ENCODE results near the gene LRRC51.

Gene LRRC51

DNA sequence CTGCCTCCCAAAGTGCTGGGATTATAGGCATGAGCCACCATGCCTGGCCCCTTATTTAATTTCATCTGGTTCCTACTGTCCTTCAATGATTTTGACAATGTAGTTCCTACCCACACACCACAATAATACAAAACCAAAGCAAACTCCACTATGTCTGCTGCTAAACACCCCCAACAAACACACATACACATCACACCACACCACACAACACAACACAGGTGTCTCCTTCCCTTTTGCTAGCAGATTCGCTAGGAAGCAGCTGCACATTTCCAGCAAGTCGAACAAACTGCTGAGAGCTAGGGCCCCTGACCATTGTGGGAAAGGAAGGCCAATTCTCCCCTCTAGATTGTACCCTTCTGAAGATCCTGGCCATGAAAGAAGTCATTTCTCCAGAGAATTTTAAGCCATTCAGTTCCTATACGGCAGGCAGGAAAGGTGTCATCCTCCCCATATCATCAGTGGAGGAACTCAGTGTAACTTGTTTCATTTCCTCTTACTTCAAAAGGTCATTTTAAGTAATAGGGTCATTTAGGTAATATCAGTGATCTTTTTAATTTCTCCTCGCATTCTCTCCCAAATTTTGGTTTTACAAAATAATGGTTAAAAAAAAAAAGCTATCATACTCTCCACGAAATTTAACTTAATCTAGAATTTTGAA lies 18.8 kb upstream of the LRRC51 start:
- WGBS (ENCODE audit: extremely low coverage, insufficient coverage, insufficient read length) = no CpG with 5 or more reads among the region's 5 CpGs

DNA sequence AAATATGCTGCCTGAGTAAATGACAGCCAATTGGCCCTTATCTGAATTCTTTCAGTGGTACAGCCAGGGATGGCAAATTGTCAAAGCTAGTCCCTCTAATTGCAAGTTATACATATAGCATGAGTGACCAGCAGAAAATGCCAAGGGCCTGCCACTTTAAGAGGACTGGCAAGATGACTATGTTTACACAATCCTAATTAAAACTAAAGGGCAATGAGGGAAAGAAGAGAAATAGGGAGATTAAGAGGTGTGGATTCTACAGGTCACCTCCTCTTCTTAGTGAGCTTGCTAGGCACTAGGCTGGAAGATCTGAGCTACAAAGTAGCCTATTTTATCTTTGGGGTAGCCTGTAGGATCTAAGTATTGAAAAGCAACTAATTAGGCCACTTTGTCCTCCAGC lies 13.8 kb upstream of the LRRC51 start:
- Histone ChIP-seq H3K14ac (ENCODE audit: low read length) (no peak overlapping the region), H3K79me2 (ENCODE audit: control insufficient read depth, insufficient read depth, low read length, poor library complexity) (peaks cover 3% of the 10 kb centered on the region), H4K8ac (ENCODE audit: low read depth, low read length) (no peak overlapping the region), H3K18ac (ENCODE audit: low read length) (no peak overlapping the region), H3K4me2 (ENCODE audit: low read length) (no peak overlapping the region), H2AFZ (ENCODE audit: insufficient read depth, low read length, poor library complexity) (no peak overlapping the region), H2BK5ac (ENCODE audit: low read depth, low read length, poor library complexity) (no peak overlapping the region), H3K9ac (ENCODE audit: low read length) (no peak overlapping the region), H4K91ac (ENCODE audit: low read depth, low read length) (no peak overlapping the region), H4K12ac (ENCODE audit: low read depth, low read length) (no peak overlapping the region), H3K36me3 (ENCODE audit: control insufficient read depth in 1 of 2, insufficient read depth in 2 of 2, low read length in 2 of 2) (peaks cover 6 to 8% of the 10 kb centered on the region in 2 experiments), H2BK12ac (ENCODE audit: low read length) (no peak overlapping the region), H3K23ac (ENCODE audit: low read length) (no peak overlapping the region), H3K4me3 (ENCODE audit: low read depth, low read length) (no peak overlapping the region), H2AK5ac (ENCODE audit: low read length) (no peak overlapping the region), H3K27ac (ENCODE audit: low read depth, low read length) (no peak overlapping the region), H3K79me1 (ENCODE audit: low read length) (peaks cover 5% of the 10 kb centered on the region), H3K4me1 (ENCODE audit: control insufficient read depth in 1 of 2, insufficient read depth in 2 of 2, low read length in 2 of 2) (peaks cover 3 to 12% of the 10 kb centered on the region in 2 experiments), H2BK120ac (ENCODE audit: insufficient read depth, low read length, poor library complexity) (no peak overlapping the region), H3K27me3 (ENCODE audit: insufficient read depth, low read length) (no peaks in the 10 kb centered on the region), H3K9me3 (ENCODE audit: insufficient read depth, low read depth, low read length) (no peaks in the 10 kb centered on the region), H3K4ac (ENCODE audit: low read depth, low read length) (no peak overlapping the region)
- DNase-seq = no peak

More for the DNA sequence above, 18.8 kb upstream of the LRRC51 start:
- H3K18ac ChIP-seq (ENCODE audit: low read length) = no peak overlapping the region
- no peak overlapping the region for H3K27ac ChIP-seq (ENCODE audit: low read depth, low read length)
- no peak overlapping the region for H3K9ac ChIP-seq (ENCODE audit: low read length)
- no peak overlapping the region for H2AK5ac ChIP-seq (ENCODE audit: low read length)
- H3K27me3 ChIP-seq (ENCODE audit: insufficient read depth, low read length) = no peaks in the 10 kb centered on the region
- H3K23ac ChIP-seq (ENCODE audit: low read length) = no peak overlapping the region
- no peak overlapping the region for H3K4me2 ChIP-seq (ENCODE audit: low read length)
- H3K14ac ChIP-seq (ENCODE audit: low read length) = no peak overlapping the region
- H2BK12ac ChIP-seq (ENCODE audit: low read length) = no peak overlapping the region
- H3K4ac ChIP-seq (ENCODE audit: low read depth, low read length) = no peak overlapping the region
- H2BK5ac ChIP-seq (ENCODE audit: low read depth, low read length, poor library complexity) = no peak overlapping the region
- H2AFZ ChIP-seq (ENCODE audit: insufficient read depth, low read length, poor library complexity) = no peak overlapping the region
- H4K91ac ChIP-seq (ENCODE audit: low read depth, low read length) = no peak overlapping the region
- no peak overlapping the region for H4K12ac ChIP-seq (ENCODE audit: low read depth, low read length)
- H3K79me2 ChIP-seq (ENCODE audit: control insufficient read depth, insufficient read depth, low read length, poor library complexity) = no peaks in the 10 kb centered on the region
- no peaks in the 10 kb centered on the region for H3K4me1 ChIP-seq (ENCODE audit: control insufficient read depth in 1 of 2, insufficient read depth in 2 of 2, low read length in 2 of 2)
- no peaks in the 10 kb centered on the region for H3K79me1 ChIP-seq (ENCODE audit: low read length)
- DNase-seq = no peak
- H3K4me3 ChIP-seq (ENCODE audit: low read depth, low read length) = no peak overlapping the region
- peaks cover 4 to 5% of the 10 kb centered on the region in 2 experiments for H3K36me3 ChIP-seq (ENCODE audit: control insufficient read depth in 1 of 2, insufficient read depth in 2 of 2, low read length in 2 of 2)
- H2BK120ac ChIP-seq (ENCODE audit: insufficient read depth, low read length, poor library complexity) = no peak overlapping the region
- no peak overlapping the region for H4K8ac ChIP-seq (ENCODE audit: low read depth, low read length)
- no peaks in the 10 kb centered on the region for H3K9me3 ChIP-seq (ENCODE audit: insufficient read depth, low read depth, low read length)

- no peaks in the 10 kb centered on the region for H3K27me3 ChIP-seq (ENCODE audit: insufficient read depth, low read length)
- H2BK12ac ChIP-seq (ENCODE audit: low read length) = no peak overlapping the region
- no peak overlapping the region for H2BK5ac ChIP-seq (ENCODE audit: low read depth, low read length, poor library complexity)
- H2AFZ ChIP-seq (ENCODE audit: insufficient read depth, low read length, poor library complexity) = no peak overlapping the region
- H3K79me1 ChIP-seq (ENCODE audit: low read length) = peaks cover 7% of the 10 kb centered on the region
- H3K4ac ChIP-seq (ENCODE audit: low read depth, low read length) = no peak overlapping the region
- H3K4me1 ChIP-seq (ENCODE audit: control insufficient read depth in 1 of 2, insufficient read depth in 2 of 2, low read length in 2 of 2) = peaks cover 6 to 16% of the 10 kb centered on the region in 2 experiments
- no peak overlapping the region for H3K18ac ChIP-seq (ENCODE audit: low read length)
- peaks cover 3% of the 10 kb centered on the region for H3K79me2 ChIP-seq (ENCODE audit: control insufficient read depth, insufficient read depth, low read length, poor library complexity)
- H3K36me3 ChIP-seq (ENCODE audit: control insufficient read depth in 1 of 2, insufficient read depth in 2 of 2, low read length in 2 of 2) = peaks cover 6 to 8% of the 10 kb centered on the region in 2 experiments
- no peak overlapping the region for H2BK120ac ChIP-seq (ENCODE audit: insufficient read depth, low read length, poor library complexity)
- H4K91ac ChIP-seq (ENCODE audit: low read depth, low read length) = no peak overlapping the region
- no peak overlapping the region for H3K27ac ChIP-seq (ENCODE audit: low read depth, low read length)
- H3K4me2 ChIP-seq (ENCODE audit: low read length) = no peak overlapping the region
- no peak overlapping the region for H3K4me3 ChIP-seq (ENCODE audit: low read depth, low read length)
- no peak overlapping the region for H2AK5ac ChIP-seq (ENCODE audit: low read length)
- no peak overlapping the region for H3K9ac ChIP-seq (ENCODE audit: low read length)
- no peak overlapping the region for H3K14ac ChIP-seq (ENCODE audit: low read length)
- no peak overlapping the region for H4K12ac ChIP-seq (ENCODE audit: low read depth, low read length)
- no peak for DNase-seq
- H4K8ac ChIP-seq (ENCODE audit: low read depth, low read length) = no peak overlapping the region
- H3K9me3 ChIP-seq (ENCODE audit: insufficient read depth, low read depth, low read length) = no peaks in the 10 kb centered on the region
- H3K23ac ChIP-seq (ENCODE audit: low read length) = no peak overlapping the region
These were observed 13.4 kb upstream of the LRRC51 start for GRCh38 chr11:72067266-72067665.

GRCh38 chr11:72067676-72068075 lies 13.0 kb upstream of the LRRC51 start:
- Histone ChIP-seq H3K4ac (ENCODE audit: low read depth, low read length) (no peak overlapping the region), H2BK120ac (ENCODE audit: insufficient read depth, low read length, poor library complexity) (no peak overlapping the region), H3K23ac (ENCODE audit: low read length) (no peak overlapping the region), H3K27me3 (ENCODE audit: insufficient read depth, low read length) (no peaks in the 10 kb centered on the region), H3K27ac (ENCODE audit: low read depth, low read length) (no peak overlapping the region), H3K9ac (ENCODE audit: low read length) (no peak overlapping the region), H4K12ac (ENCODE audit: low read depth, low read length) (no peak overlapping the region), H2AFZ (ENCODE audit: insufficient read depth, low read length, poor library complexity) (no peak overlapping the region), H2BK12ac (ENCODE audit: low read length) (no peak overlapping the region), H4K91ac (ENCODE audit: low read depth, low read length) (no peak overlapping the region), H3K4me1 (ENCODE audit: control insufficient read depth in 1 of 2, insufficient read depth in 2 of 2, low read length in 2 of 2) (peaks cover 10 to 19% of the 10 kb centered on the region in 2 experiments), H3K36me3 (ENCODE audit: control insufficient read depth in 1 of 2, insufficient read depth in 2 of 2, low read length in 2 of 2) (peaks cover 6 to 8% of the 10 kb centered on the region in 2 experiments), H2BK5ac (ENCODE audit: low read depth, low read length, poor library complexity) (no peak overlapping the region), H3K79me2 (ENCODE audit: control insufficient read depth, insufficient read depth, low read length, poor library complexity) (peaks cover 3% of the 10 kb centered on the region), H2AK5ac (ENCODE audit: low read length) (no peak overlapping the region), H3K4me2 (ENCODE audit: low read length) (no peak overlapping the region), H3K9me3 (ENCODE audit: insufficient read depth, low read depth, low read length) (no peaks in the 10 kb centered on the region), H3K4me3 (ENCODE audit: low read depth, low read length) (no peak overlapping the region), H3K18ac (ENCODE audit: low read length) (no peak overlapping the region), H3K14ac (ENCODE audit: low read length) (no peak overlapping the region), H4K8ac (ENCODE audit: low read depth, low read length) (no peak overlapping the region), H3K79me1 (ENCODE audit: low read length) (peaks cover 10% of the 10 kb centered on the region)
- DNase-seq = no peak
